ENCODE results near the gene SBK3.

SBK3 gene

DNA sequence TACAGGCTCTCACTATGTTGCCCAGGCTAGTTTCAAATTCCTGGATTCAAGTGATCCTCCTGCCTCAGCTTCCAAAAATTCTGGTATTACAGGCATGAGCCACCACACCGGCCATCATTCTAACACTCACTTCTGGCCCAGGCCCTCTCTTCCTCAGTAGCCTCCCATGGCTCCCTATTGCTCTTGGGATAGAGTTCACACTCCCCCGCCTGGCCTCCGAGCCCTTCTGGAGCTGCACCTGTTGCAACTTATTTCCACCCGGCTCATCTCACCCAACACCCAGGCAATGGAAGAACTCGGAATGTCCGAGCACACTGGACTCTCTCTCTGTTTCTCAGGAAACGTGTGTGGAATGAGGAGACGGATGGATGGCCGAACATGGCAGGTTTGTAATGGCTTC, 9.0 kb upstream of the SBK3 start:
- TF ChIP-seq POLR2AphosphoS5 (IDR thresholded peaks at IDR 0.05; ENCODE audit: low read depth, low read length) (no peak), POU2F2 (IDR thresholded peaks at IDR 0.05; ENCODE audit: low read depth, low read length) (no peak), TAF1 (IDR thresholded peaks at IDR 0.05; ENCODE audit: low read depth, low read length) (no peak), POLR2A (IDR thresholded peaks at IDR 0.05; ENCODE audit: low read depth, low read length) (no peak), PAX5 (IDR thresholded peaks at IDR 0.05; ENCODE audit: insufficient read depth, low read length, severe bottlenecking) (no peak), SPI1 (IDR thresholded peaks at IDR 0.05; ENCODE audit: low read depth, low read length) (no peak)
- DNase-seq (ENCODE audit: insufficient read length, low spot score) (no peak), FAIRE-seq (no peak)

DNA sequence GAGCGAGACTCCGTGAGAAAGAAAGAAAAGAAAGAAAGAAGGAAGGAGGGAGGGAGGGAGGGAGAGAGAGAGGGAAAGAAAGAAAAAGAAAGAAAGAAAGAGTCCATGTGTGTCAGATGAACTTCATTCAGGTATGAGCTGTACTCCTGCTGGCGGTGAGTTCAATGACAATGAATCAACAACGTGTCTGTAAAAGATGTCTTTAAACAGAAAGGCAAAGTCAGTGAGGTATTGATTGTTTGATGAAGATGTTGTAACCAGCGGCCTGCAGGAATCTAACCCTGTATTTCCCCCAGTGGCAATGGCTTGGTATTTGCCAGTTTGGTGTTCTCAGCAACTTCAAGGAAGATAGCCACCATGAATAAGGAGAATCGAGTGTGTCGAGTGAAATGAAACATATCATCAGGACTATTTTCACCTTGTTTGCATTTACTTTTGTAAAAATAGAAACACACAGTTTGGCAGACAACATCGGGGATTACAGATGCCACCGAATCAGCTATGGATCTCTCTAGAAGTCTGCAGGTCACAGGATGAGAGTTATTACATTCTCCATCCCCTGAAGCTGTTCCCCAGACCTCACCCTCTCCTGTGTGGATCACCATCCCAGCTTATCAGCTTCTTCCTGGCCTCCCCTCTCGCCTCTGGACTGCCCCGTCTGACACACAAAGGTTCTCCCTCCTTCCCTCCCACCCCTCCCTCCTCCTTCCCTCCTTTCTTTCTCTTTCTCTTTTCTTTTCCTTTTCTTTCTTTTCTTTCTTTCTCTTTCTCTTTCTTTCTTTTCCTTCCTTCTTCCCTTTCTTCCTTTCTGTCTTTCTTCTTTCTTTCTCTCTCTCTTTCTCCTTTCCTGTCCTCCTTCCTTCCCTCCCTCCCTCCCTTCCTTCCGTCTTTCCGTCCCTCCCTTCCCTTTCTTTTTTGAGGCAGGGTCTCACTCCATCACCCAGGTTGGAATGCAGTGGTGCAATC, 8.2 kb upstream of the SBK3 start:
- DNase-seq (ENCODE audit: insufficient read length, low spot score) (no peak), FAIRE-seq (no peak)
- TF ChIP-seq POLR2AphosphoS5 (IDR thresholded peaks at IDR 0.05; ENCODE audit: low read depth, low read length) (no peak), SPI1 (IDR thresholded peaks at IDR 0.05; ENCODE audit: low read depth, low read length) (no peak), TAF1 (IDR thresholded peaks at IDR 0.05; ENCODE audit: low read depth, low read length) (no peak), POU2F2 (IDR thresholded peaks at IDR 0.05; ENCODE audit: low read depth, low read length) (no peak), PAX5 (IDR thresholded peaks at IDR 0.05; ENCODE audit: insufficient read depth, low read length, severe bottlenecking) (no peak), POLR2A (IDR thresholded peaks at IDR 0.05; ENCODE audit: low read depth, low read length) (no peak)

DNA sequence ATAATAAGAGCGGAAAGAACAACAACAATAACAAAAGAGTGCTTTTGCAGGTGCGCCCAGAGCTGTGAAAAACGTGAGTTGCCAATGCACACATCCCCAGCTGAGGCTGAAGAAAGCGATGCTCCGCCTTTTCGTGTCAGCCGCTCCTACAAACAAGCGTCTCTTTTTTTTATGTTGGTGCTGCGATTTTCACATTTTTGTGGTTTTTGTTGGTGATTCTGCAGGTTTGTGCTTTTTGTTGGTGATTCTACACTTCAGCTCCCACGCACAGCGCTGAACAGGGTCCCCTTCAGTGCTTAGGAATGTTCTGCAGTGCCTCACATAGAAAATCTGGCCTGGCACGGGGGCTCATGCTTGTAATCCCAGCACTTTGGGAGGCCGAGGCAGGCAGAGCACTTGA, 7.3 kb upstream of the SBK3 start:
- TF ChIP-seq POU2F2 (IDR thresholded peaks at IDR 0.05; ENCODE audit: low read depth, low read length) (no peak), TAF1 (IDR thresholded peaks at IDR 0.05; ENCODE audit: low read depth, low read length) (no peak), POLR2A (IDR thresholded peaks at IDR 0.05; ENCODE audit: low read depth, low read length) (no peak), POLR2AphosphoS5 (IDR thresholded peaks at IDR 0.05; ENCODE audit: low read depth, low read length) (no peak), SPI1 (IDR thresholded peaks at IDR 0.05; ENCODE audit: low read depth, low read length) (no peak), PAX5 (IDR thresholded peaks at IDR 0.05; ENCODE audit: insufficient read depth, low read length, severe bottlenecking) (no peak)
- DNase-seq (ENCODE audit: insufficient read length, low spot score) (no peak), FAIRE-seq (no peak)

DNA sequence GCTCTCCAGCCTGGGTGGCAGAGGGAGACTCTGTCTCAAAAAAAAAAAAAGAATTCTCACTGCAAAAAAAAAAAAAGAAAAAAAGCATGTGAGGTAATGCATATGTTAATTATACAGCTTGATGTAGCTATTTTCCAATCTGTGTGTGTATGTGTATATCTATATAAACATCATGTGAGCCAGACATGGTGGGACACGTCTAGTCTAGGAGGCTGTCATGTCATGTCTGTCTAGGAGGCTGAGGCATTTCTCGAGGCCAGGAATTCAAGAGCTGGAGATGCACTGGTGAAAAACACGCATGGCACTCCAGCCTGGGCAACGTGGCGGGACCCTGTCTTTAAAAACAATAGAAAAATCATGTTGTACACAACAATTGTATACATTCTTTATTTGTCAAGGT, 6.9 kb upstream of the SBK3 start:
- FAIRE-seq (no peak), DNase-seq (ENCODE audit: insufficient read length, low spot score) (no peak)
- no peak for TF ChIP-seq POU2F2 (IDR thresholded peaks at IDR 0.05; ENCODE audit: low read depth, low read length)

DNA sequence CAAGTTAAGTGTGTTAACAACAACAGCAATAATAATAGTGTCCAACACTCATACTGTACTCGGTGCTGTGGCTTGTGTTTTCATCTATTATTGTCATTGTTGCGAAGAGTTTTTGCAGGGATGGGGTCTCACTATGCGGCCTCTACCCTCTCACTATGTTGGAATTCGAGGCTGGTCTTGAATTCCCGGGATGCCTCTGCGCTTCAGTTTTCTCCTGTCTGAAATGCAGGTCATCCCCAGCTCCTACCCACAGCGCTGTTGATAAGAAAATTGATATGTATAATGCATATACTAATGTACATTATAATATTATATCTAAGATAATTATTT, 4.9 kb upstream of the SBK3 start:
- no peak for DNase-seq (ENCODE audit: insufficient read length, low spot score)
- FAIRE-seq = no peak
- TF ChIP-seq POLR2AphosphoS5 (IDR thresholded peaks at IDR 0.05; ENCODE audit: low read depth, low read length) = no peak
- TF ChIP-seq SPI1 (IDR thresholded peaks at IDR 0.05; ENCODE audit: low read depth, low read length) = no peak
- no peak for TF ChIP-seq PAX5 (IDR thresholded peaks at IDR 0.05; ENCODE audit: insufficient read depth, low read length, severe bottlenecking)
- no peak for TF ChIP-seq TAF1 (IDR thresholded peaks at IDR 0.05; ENCODE audit: low read depth, low read length)
- TF ChIP-seq POLR2A (IDR thresholded peaks at IDR 0.05; ENCODE audit: low read depth, low read length) = no peak
- no peak for TF ChIP-seq POU2F2 (IDR thresholded peaks at IDR 0.05; ENCODE audit: low read depth, low read length)

DNA sequence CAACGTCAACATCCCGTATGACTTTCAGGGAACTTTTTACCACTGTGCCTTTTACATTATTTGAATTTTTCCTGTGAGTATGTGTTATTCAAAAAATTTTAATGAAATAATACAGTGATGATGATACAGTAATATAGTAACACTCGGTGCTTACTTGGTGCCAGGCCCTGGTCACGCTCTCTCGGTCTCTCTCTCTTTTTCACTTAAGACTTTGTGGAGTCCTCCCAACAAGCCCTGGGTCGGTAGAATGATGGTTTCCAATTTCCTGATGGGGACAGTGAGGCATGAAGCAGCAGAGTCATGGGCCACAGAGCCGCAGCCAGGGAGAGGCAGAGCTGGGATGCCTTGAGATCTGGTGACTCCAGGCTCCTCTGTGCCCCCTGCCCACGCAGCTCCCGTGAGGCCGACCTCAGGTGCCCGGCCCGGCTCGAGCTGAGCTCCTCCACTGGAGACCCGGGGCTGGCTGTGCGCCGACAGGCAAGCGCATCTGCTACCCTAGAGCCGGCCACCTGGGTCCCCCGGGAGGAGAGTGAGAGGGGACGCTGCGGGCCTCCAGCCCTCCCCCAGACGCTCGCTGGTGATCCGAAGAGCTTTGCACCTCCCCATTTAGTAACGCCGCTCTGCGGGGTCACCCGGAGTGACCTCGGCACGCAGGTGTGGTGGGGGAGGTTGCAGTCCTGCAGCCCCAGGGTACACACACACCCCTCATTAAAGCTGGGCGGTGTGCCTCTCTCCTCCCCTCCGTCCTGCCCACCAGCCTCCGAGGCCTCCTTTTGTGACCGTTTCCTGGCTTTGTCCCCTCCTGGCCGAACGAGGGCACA, 4.4 kb upstream of the SBK3 start:
- no peak for DNase-seq (ENCODE audit: insufficient read length, low spot score)
- FAIRE-seq = no peak
- TF ChIP-seq TAF1 (IDR thresholded peaks at IDR 0.05; ENCODE audit: low read depth, low read length) (no peak), POU2F2 (IDR thresholded peaks at IDR 0.05; ENCODE audit: low read depth, low read length) (no peak), SPI1 (IDR thresholded peaks at IDR 0.05; ENCODE audit: low read depth, low read length) (no peak), PAX5 (IDR thresholded peaks at IDR 0.05; ENCODE audit: insufficient read depth, low read length, severe bottlenecking) (no peak), POLR2A (IDR thresholded peaks at IDR 0.05; ENCODE audit: low read depth, low read length) (no peak), POLR2AphosphoS5 (IDR thresholded peaks at IDR 0.05; ENCODE audit: low read depth, low read length) (no peak)

DNA sequence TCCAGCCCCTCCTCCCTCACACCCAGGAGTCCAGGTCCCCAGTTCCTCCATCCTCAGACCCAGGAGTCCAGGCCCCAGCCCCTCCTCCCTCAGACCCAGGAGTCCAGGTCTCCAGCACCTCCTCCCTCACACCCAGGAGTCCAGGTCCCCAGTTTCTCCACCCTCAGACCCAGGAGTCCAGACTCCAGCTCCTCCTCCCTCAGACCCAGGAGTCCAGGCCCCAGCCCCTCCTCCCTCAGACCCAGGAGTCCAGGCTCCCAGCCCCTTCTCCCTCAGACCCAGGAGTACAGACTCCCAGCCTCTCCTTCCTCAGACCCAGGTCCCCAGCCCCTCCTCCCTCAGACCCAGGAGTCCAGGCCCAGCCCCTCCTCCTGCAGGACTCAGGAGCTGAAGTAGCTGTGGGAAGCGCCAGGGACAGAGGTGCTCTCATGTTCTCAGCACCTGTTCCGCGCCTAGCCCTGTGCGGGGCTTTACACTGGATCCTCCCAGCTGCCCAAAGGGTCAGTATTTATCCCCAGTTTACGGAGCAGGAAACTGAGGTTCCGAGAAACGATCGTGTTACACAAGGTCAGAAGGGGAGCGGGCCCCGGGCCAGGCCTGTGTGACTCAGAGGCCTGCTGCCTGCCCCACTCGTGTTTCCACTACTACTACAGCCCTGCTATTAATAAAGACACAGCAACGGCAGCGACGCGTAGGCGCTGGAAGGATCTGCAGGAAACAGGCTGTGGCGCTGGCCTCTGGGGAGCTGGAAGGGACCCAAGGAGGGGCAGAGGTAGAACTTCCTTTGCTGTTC, 1.7 kb upstream of the SBK3 start:
- DNase-seq (ENCODE audit: insufficient read length, low spot score) (no peak), FAIRE-seq (no peak)
- no peak for TF ChIP-seq SPI1 (IDR thresholded peaks at IDR 0.05; ENCODE audit: low read depth, low read length)
- no peak for TF ChIP-seq TAF1 (IDR thresholded peaks at IDR 0.05; ENCODE audit: low read depth, low read length)
- TF ChIP-seq POLR2A (IDR thresholded peaks at IDR 0.05; ENCODE audit: low read depth, low read length) = no peak
- TF ChIP-seq POLR2AphosphoS5 (IDR thresholded peaks at IDR 0.05; ENCODE audit: low read depth, low read length) = no peak
- TF ChIP-seq PAX5 (IDR thresholded peaks at IDR 0.05; ENCODE audit: insufficient read depth, low read length, severe bottlenecking) = no peak
- no peak for TF ChIP-seq POU2F2 (IDR thresholded peaks at IDR 0.05; ENCODE audit: low read depth, low read length)

DNA sequence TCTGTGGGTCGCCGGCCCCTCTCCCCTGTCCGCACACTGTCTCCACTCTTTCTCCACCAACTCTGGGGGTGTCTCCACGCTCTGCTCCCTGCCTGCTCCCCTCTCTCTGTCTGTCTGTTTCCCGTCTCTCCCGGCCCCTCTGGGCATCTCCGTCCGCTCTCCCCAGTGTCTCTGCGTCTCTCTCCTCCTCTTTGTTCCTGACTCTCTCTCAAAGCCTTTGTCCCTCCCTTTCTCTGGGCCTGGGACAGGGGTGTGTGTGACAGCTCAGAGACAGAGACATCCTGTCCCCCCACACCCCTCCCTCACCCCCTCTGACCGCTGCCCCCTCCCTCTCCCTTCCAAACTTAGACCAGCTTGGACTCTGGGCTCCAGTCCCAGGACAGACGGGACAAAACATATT, 668 bp upstream of the SBK3 start:
- FAIRE-seq = no peak

More for the DNA sequence above, 668 bp upstream of the SBK3 start:
- no peak for DNase-seq (ENCODE audit: insufficient read length, low spot score)
- no peak for TF ChIP-seq TAF1 (IDR thresholded peaks at IDR 0.05; ENCODE audit: low read depth, low read length)
- TF ChIP-seq POLR2AphosphoS5 (IDR thresholded peaks at IDR 0.05; ENCODE audit: low read depth, low read length) = no peak
- no peak for TF ChIP-seq PAX5 (IDR thresholded peaks at IDR 0.05; ENCODE audit: insufficient read depth, low read length, severe bottlenecking)
- no peak for TF ChIP-seq SPI1 (IDR thresholded peaks at IDR 0.05; ENCODE audit: low read depth, low read length)
- no peak for TF ChIP-seq POLR2A (IDR thresholded peaks at IDR 0.05; ENCODE audit: low read depth, low read length)
- no peak for TF ChIP-seq POU2F2 (IDR thresholded peaks at IDR 0.05; ENCODE audit: low read depth, low read length)

Data from GM12891 (cell line).